ENCODE data around the gene CCDC71.

CCDC71 gene

GRCh38 chr3:49165771-49166751, at the start of gene CCDC71:
Gene CCDC71, minus strand, starts transcription at chr3:49166331. Its CDS starts 2,123 bp downstream, at chr3:49164208.
- DNase-seq, result peak; percentile 90

DNA sequence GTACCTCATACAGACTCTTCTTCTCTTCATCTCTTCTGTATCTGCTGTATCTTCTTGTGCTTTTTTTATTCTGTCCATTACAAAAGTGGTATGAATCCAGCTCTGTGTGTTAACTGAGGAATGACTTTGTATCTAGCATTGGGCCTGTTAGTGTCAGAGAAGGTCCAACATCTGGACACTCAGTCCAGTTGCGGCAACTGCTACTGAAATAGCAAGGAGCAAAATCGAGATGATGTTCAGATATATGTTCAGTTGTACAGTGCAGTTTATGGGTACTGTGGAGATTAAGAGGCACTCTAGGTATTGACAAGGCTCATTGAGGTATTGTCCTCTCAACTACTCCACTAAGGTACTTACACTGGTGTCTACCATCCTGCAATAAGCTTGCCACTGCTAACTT, 47.9 kb upstream of the CCDC71 start:
- DNase-seq, result no peak

DNA sequence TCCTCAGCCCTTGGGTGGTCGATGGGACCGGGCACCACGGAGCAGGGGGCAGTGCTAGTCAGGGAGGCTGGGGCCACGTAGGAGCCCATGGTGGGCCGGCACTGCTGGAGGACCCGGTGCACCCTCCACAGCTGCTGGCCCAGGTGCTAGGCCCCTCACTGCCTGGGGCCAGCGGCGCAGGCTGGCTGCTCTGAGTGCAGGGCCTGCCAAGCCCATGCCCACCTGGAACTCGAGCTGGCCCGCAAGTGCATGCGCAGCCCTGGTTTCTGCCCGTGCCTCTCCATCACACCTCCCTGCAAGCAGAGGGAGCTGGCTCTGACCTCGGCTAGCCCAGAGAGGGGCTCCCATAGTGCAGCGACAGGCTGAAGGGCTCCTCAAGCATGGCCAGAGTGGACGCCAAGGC, 47.4 kb upstream of the CCDC71 start:
- no peak for DNase-seq

DNA sequence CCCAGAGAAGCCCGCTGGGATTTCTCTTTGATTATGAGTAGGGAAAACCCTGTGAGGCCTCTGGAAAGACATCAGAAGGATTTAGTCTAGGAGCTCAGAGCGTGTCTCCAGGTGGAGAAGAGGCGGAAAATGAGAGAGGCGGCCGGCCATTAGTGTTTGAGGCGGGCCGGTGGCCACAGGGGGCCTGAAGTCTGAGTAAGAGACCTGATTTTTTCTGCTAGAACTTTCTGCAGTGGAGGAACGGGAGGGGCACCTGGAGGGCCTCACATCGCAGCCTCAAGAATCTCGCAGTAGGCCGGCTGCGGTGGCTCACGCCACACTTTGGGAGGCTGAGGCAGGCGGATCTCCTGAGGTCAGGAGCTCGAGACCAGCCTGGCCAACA, 33.8 kb upstream of the CCDC71 start:
- DNase-seq, result no peak

DNA sequence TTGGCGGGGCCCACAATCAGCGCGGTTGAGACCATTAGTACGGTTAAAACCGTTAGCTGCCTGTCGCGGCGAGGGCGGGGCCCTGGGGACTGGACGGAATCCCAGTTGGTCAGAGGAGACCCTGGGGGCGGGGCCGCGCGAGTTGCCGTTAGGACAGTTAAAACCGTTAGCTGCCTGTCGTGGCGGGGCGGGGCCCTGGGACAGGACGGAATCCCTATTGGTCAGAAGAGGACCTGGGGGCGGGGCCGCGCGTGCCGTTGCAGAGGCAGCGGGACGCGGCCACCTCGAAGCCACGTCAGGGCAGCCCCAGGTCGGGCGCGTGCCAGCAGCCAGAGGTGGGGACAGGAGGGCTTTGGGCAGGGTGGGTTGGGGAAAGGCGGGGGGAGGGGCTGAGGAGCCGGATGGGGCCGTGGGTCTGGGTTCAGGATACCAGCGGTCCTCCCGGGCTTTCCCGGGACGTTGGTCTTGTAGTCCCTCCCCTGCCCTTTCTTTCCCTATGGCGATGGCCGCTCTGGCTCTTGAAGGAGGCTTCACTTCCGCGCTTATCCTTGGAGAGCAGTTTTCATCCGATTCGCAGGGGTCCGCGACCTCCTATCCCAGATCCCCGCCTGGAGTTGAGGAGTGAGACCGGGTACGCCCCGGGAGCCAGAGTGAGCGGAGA, 33.2 kb upstream of the CCDC71 start:
- DNase-seq, result no peak

- DNase-seq, result peak; percentile 36
These were observed 32.6 kb upstream of the CCDC71 start for GRCh38 chr3:49198611-49199230.

GRCh38 chr3:49198161-49198560, 32.0 kb upstream of the CCDC71 start:
- no peak for DNase-seq

- no peak for DNase-seq
These were observed 25.6 kb upstream of the CCDC71 start for GRCh38 chr3:49191741-49192140.

GRCh38 chr3:49183873-49184272, 17.7 kb upstream of the CCDC71 start:
- no peak for DNase-seq

GRCh38 chr3:49182682-49183081, 16.6 kb upstream of the CCDC71 start:
- no peak for DNase-seq

GRCh38 chr3:49181351-49181750, 15.2 kb upstream of the CCDC71 start:
- no peak for DNase-seq

DNA sequence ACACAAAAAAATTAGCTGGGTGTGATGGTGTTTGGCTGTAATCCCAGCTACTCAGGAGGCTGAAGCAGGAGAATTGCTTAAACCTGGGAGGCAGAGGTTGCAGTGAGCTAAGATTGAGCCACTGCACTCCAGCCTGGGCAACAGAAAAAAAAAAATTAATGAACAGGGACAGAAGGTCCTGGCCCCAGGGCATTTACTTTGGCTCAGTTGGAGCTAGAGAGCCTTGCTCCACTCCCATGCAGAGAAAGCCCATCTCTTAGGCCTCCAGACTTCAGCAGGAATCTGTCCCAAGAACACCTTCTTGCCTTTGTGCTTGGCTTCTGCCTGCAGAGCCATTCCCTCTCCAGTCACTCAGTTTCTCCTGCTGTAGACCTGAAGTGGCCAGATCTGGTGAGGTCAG, 14.0 kb upstream of the CCDC71 start:
- DNase-seq, result no peak

GRCh38 chr3:49177073-49177472, 10.9 kb upstream of the CCDC71 start:
- no peak for DNase-seq

DNA sequence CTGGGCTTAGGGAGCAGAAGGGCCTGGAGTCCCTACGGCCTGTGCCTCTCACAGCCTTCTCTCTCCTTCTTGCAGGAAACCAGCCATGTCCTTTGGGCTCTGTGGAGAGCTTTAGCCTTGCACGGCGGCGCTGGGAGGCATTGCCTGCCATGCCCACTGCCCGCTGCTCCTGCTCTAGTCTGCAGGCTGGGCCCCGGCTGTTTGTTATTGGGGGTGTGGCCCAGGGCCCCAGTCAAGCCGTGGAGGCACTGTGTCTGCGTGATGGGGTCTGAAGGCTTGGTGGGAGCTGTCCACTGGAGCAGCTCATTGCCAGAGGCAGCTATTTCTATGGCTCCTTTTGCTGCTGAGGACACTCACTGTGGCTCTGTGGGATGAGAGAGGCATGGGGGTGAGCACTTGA, 9.4 kb upstream of the CCDC71 start:
- no peak for DNase-seq

DNA sequence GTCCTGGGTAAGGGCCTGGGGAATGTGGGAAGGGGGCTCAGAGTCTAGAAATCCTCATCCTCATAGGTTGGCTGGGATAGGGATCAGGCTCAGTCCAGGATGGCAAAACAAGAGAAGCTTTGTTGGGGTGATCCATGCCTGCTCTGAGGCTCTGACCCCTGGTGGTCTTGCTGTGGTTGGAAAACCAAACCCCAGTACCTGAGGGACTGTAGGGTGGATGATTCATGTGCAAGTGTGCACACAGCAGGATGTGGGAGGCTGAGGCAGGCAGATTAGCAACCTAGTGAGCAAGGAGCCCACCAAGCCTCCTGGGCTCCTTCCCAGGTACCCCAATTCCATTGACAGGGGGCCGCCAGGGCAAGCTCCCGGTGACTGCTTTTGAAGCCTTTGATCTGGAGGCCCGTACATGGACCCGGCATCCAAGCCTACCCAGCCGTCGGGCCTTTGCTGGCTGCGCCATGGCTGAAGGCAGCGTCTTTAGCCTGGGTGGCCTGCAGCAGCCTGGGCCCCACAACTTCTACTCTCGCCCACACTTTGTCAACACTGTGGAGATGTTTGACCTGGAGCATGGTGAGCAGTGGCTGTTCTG, 8.4 kb upstream of the CCDC71 start:
- DNase-seq, result no peak

DNA sequence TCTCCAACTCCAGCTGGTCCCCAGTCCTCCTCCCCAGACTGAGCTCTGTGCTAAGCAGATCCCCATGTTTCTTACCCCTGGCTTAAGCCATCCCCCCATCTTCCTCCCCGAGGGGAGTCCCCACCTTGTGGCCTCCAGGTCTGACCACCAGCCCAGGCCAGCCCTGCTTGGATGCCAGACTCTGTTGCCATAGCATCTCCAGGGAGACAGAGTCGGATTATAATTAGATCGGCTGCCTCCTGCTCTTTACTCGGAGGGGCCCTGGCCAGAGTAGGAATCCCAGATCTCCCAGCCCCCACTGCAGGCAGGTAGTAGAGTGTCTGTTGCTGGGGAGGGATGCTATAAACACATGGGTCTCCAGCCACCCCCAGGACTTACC, 7.7 kb upstream of the CCDC71 start:
- DNase-seq, result no peak

GRCh38 chr3:49173116-49173791, 7.1 kb upstream of the CCDC71 start:
- DNase-seq, result no peak

DNA sequence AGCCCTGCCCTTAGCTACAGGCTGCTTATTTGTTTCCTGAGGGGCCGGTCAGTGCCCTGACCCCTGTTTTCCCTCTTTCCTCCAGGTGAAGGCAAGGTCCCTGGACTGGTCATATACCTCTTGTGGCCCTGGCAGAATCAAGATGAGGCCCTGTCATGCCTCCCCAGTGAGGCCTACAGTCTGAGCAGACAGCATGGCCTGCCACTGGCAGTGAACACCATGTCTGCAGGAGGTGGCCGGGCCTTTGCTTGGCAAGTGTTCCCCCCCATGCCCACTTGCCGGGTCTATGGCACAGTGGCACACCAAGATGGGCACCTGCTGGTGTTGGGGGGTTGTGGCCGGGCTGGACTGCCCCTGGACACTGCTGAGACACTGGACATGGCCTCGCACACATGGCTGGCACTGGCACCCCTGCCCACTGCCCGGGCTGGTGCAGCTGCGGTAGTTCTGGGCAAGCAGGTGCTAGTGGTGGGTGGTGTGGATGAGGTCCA, 6.5 kb upstream of the CCDC71 start:
- DNase-seq, result no peak

GRCh38 chr3:49171775-49172500, 5.8 kb upstream of the CCDC71 start:
- no peak for DNase-seq

- peak; percentile 92 for DNase-seq
These were observed 5.1 kb upstream of the CCDC71 start, which contains the start of gene KLHDC8B for GRCh38 chr3:49171119-49171774. Gene KLHDC8B, plus strand, starts transcription at chr3:49171598. Its CDS starts 1,172 bp downstream, at chr3:49172770.

- no peak for DNase-seq
These were observed 4.6 kb upstream of the CCDC71 start for GRCh38 chr3:49170744-49171118.

Measured in activated effector memory CD4-positive, alpha-beta T cell treated with anti-CD3 and anti-CD28 coated beads, Interleukin-2, amount 50 U/mL, for 16 hours (primary cell).